Activated CD4-positive, alpha-beta T cell treated with anti-CD3 and anti-CD28 coated beads, Interleukin-10, Interleukin-2, amounts not matched to agents 100 ng/mL and 50 ng/mL, durations not matched to agents 16 hours and 8 hours (primary cell): ENCODE results near the gene SLC1A5.
"Not testable (repeated sequence)": the region's sequence is repeated elsewhere in the genome, so short reads cannot be mapped to it uniquely, and the experiment has no call there.

Experiments used
- DNase-seq: peaks from one replicate; pipeline ENCODE4 v3.0.0-alpha.2; 2020

The SLC1A5 gene

DNA sequence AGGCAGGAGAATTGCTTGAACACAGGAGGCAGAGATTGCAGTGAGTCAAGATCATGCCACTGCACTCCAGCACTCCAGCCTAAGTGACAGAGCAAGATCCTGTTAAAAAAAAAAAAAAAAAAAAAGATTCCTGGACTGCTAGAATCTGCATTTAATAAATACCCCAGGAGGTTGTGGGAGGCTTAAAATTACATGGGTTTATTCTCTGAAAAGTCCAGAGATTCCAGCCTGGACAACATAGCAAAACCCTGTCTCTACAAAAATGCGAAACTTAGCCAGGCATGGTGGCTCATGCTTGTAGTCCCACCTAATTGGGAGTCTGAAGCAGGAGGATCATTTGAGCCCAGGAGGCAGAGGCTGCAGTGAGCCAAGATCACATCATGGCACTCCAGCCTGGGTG, 9.5 kb upstream of the SLC1A5 start:
- DNase-seq, result no peak

DNA sequence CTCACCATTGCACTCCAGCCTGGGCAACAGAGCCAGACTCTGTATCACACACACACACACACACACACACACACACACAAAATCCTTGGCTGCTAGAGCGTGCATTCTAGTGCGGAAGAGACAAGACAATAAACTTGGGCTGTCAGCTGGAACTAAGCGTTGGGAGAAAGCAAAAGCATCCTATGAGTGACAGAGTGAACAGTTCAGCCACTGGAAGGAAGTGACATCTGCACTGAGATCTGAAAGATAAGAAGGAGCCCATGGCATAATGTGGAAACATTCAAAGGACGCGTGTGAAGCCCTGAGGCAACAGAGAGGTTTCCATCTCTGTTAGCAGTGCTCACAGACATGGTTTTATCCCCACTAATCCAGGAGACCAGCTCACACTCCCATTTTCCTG, 3.5 kb upstream of the SLC1A5 start:
- DNase-seq, result peak; percentile 68

DNA sequence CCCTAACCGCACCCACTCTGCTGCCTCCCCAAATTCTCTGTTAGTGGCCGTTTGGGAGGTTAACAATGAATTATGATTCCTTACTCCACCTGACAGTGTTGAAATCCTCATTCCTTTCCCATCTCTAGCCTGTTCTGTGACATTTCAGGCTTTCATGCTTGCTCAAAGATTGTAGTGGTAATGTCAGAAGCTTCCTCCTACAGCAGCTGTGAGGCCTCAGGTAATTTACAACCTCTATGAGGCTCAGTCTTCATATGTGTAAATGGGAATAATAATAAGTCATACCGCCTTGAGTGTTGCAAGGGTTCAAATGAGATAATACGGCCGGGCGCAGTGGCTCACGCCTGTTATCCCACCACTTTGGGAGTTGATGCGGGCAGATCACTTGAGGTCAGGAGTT, 977 bp upstream of the SLC1A5 start:
- no peak for DNase-seq

DNA sequence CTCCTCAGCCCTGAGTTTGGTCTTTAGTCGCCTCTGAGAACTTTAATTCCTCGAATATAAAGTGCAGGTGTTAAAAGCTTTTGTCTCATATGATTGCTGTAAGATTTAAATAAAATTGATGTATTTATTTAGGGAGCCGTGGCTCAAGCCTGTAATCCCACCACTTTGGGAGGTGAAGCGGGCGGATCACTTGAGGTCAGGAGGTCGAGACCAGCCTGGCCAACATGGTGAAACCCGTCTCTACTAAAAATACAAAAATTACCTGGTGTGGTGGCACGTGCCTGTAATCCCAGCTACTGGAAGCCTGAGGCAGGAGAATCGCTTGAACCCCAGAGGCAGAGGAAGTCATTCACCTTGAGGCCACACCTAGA, 559 bp upstream of the SLC1A5 start:
- no peak for DNase-seq

DNA sequence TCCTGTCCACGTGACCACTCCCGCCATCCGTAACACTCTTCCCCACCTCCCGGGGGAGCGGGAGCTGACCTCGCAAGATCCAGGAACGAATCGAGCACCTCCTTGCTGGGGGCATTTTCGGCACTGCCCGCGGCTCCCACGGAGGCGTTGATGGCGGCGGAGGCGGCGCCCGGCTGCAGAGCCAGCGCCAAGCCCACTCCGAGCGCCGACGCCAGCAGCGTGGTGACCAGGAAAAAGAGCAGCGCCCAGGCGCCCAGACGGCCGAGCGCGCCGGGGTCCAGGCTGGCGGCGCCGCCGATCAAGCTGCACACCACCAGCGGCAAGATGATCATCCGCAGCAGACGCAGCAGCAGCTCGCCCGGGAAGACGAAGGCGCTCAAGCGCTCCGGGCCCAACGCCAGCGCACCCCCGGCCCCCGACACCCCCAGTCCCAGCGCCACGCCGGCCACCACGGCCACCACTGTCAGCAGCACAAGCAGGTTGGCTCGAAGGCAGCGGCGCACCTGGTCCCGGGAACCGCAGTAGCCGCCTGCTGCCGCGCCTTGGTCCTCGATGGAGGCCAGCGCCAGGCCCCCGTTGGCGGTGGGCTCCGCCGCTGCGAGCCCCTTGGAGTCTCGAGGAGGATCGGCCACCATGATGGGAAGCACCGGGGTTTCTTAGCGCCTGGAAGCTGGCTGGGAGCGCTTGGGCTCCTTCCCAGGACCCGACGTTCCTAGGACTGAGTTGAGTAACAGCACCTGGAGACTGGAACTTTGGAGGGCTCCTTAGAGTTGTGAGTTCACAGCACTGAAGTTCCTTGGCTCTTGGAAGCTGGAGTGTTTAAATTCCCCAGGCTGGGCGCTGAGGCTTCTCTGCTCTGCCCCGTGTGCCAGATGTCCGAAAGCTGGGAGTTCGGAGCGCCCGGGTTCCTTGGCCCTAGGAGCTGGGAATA, 798 bp downstream of the SLC1A5 start:
- DNase-seq, result peak; percentile 48

- no peak for DNase-seq
Observed at GRCh38 chr19:46787040-46787330, 1.4 kb downstream of the SLC1A5 start.

GRCh38 chr19:46786236-46787039, 2.0 kb downstream of the SLC1A5 start:
- peak; percentile 96 for DNase-seq

- no peak for DNase-seq
Observed at GRCh38 chr19:46785980-46786235, 2.5 kb downstream of the SLC1A5 start.

- DNase-seq, result peak; percentile 28
Observed at GRCh38 chr19:46785054-46785979, 3.1 kb downstream of the SLC1A5 start.

DNA sequence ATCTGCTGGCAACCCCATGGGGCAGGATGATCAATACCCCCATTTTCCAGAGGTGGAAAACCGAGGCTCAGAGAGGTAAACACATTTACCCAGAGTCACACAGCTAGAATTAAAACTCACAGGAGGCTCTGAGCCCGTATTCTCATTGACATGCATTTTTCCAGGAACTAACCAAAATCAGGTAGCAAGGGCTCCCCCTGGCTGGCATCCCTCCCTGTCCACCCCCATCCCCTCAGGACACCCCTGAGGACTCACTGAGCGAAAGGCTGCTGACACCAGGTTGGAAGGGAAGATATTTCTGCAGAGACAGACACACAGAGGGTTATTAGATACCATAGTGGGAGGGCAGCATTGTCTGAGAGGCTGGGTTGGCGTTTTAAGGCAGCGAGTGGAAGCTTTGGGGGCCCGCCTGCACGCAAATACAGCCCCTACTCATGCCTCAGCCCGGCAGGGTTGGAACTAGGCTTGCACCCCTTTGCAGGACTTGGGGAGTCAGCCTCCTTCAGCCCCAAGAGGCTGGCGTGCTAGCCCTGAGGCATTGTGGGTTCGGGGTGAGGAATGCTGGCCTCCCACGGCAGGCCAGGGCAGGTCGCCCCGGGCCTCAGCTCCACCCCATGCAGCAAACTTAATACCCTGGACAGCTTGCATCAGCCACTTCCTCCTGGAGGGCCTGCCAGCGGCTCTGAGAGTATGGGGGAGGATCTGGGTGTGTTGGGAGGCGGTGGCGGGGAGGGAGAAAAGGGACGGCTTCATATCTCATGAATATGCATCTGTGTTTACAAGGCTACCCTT, 3.9 kb downstream of the SLC1A5 start:
- peak; percentile 94 for DNase-seq

- no peak for DNase-seq
Observed at GRCh38 chr19:46783670-46784069, 4.7 kb downstream of the SLC1A5 start.

- DNase-seq, result no peak
Observed at GRCh38 chr19:46782355-46783019, 5.9 kb downstream of the SLC1A5 start.

DNA sequence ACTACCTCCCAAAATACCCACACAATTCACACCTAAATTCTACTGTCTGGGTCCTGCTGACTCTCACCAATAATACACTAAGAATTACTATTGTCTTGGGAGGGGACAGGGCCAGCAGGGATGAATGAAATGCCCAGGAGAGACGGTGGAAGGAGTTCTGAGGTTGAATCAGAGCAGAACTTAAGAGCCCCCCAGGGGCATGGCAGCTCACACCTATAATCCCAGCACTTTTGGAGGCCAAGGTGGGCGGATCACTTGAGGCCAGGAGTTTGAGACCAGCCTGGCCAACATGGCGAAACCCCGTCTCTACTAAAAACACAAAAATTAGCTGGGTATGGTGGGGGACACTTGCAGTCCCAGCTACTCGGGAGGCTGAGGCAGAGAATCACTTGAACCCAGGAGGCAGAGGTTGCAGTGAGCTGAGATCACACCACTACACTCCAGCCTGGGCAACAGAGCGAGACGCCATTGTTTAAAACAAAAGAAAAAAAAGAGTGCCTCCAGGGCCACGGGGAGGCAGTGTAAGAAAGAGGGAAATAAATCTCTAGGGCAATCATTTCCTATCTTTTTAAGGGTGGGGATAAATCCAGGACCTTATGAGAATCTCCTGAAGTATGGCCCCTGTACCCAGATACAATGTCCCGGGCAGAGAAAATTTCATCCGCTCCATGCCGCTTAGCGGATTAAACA, 10.3 kb downstream of the SLC1A5 start:
- DNase-seq, result not testable (repeated sequence)

DNA sequence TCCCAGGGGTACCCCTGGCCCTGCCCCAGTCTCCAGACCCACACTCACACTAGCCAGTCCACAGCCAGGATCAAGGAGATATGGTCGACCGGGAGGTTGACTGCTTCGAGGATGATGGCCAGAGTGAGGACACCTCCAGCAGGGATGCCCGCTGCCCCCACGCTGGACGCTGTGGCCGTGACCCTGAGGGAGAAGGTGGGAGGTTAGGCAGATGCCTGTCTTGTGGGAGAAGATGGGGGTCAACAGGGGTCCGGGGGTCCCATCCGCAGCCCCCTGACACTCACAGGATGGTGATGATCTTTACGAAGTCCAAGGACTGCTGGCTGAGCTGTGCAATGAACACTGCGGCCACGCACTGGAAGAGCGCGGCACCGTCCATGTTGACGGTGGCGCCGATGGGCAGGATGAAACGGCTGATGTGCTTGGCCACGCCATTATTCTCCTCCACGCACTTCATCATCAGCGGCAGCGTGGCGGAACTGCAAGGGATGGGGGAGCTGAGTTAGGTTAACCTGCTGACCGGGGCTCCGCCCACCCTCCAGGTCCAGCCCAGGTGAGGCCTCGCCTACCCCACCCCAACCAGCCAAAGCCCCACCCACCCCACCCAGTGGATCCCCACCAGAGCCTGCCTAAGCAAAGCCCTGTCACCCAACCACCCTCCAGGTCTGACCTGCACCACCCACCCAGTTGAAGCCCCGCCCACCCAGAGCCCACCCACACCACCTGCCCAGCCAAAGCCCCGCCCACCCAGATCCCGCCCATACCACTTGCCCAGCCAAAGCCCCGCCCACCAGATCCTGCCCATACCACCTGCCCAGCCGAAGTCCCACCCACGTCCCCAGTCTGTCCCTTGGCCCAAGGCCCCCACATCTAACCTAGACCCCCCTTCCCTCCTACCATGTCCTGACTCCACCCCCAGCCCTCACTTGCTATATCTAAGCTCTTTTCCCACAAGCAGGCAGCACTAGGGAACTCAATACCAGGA, 11.2 kb downstream of the SLC1A5 start:
- no peak for DNase-seq

GRCh38 chr19:46775642-46776258, 12.6 kb downstream of the SLC1A5 start:
- DNase-seq, result no peak

DNA sequence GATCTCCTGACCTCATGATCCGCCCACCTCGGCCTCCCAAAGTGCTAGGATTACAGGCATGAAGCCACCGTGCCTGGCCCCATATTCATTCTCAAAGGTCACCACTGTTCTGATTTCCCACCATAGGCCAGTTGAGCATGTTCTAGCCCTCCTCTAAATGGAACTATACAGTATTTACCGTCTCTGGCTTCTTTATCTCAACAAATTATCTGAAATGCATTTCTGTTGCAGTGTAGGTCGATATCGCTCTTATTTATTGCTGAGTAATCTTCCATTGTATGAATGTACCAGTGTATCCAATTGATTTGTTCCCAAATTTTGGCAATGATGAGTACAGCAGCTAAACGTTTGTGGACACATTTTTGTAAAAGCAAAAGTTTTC, 15.4 kb downstream of the SLC1A5 start:
- DNase-seq, result no peak

DNA sequence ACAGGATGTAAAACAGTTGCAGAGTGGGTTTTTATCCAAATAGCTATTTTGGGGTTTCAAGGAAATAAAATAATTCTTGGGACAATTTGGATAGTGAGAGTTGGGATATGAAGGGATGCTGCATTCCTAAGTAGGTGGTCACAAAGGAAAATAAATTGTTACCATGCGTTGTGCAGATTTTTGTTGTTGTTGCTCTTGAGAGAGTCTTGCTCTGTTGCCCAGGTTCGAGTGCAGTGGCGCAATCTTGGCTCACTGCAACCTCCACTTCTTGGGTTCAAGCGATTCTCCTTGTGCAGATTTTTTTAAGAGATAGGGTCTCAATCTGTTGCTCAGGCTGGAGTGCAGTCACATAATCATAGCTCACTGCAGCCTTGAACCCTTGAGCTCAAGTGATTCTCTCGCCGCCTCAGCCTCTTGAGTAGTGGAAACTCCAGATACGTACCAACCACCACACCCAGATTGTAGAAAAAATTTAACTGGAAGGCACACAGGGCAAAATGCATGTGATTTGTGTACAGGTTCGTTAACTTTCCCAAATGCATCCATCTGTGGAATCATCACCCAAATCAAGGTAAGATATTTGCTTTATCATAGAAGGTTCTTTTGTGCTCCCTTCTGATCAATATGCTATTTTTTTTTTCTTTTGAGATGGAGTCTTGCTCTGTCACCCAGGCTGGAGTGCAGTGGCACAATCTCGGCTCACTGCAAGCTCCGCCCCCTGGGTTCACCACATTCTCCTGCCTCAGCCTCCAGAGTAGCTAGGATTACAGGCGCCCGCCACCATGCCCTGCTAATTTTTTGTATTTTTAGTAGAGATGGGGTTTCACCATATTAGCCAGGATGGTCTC, 16.0 kb downstream of the SLC1A5 start:
- no peak for DNase-seq

DNA sequence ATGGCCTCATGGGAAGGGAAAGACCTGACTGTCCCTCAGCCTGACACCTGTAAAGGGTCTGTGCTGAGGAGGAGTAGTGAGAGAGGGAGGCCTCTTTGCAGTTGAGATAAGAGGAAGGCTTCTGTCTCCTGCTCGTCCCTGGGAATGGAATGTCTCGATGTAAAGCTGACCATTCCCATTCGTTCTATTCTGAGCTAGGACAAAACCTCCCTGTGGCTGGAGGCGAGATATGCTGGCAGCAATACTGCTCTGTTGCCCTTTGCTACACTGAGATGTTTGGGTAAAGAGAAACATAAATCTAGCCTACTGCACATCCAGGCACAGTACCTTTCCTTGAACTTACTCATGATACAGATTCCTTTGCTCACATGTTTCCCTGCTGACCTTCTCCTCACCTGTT, 19.6 kb downstream of the SLC1A5 start:
- DNase-seq, result not testable (repeated sequence)
